ENCODE measurements around the gene CRHBP. TPM values are rescaled to one million over a fixed set of nuclear protein-coding genes. Genes with fewer than 3 reads are reported as not detected.

The CRHBP gene
- total RNA-seq, 1 experiment from 2014 or later = not detected

GRCh38 chr5:77017668-77018067 lies 64.8 kb downstream of the CRHBP start:
- Histone ChIP-seq H3K4me2 (no peak overlapping the region), H4K20me1 (ENCODE audit: insufficient read depth) (no peaks in the 10 kb centered on the region), H3F3A (ENCODE audit: insufficient read depth, low read depth) (no peaks in the 10 kb centered on the region), H3K9me2 (ENCODE audit: insufficient read depth) (no peaks in the 10 kb centered on the region), H3K27ac (no peak overlapping the region), H3K4me3 (no peak overlapping the region), H3K36me3 (ENCODE audit: low read depth) (no peaks in the 10 kb centered on the region), H3K27me3 (ENCODE audit: insufficient read depth, low read depth) (no peaks in the 10 kb centered on the region), H3K4me1 (replicated peaks; ENCODE audit: insufficient read depth) (no peaks in the 10 kb centered on the region), H3K79me2 (ENCODE audit: low read depth) (no peaks in the 10 kb centered on the region), H3K9me3 (ENCODE audit: insufficient read depth, low read depth) (no peaks in the 10 kb centered on the region), H2AFZ (no peak overlapping the region)
- POLR2A ChIA-PET (ENCODE audit: unreplicated experiment) = no interaction called here
- no TSS peak for BruUV-seq (replicated peaks)
- TF ChIP-seq EZH2 (IDR thresholded peaks at IDR 0.05; ENCODE audit: low read depth) = no peak
- no peak for TF ChIP-seq CTCF (conservative IDR thresholded peaks at IDR 0.05)
- no peak for DNase-seq
- intact Hi-C loops (cut with micrococcal nuclease; ENCODE audit: unreplicated experiment) = loop anchor here (2.0 kb wide), 2 partner anchors 243 to 417 kb away; no protein-coding TSS in a partner anchor
- CTCF ChIA-PET = no interaction called here

Other genes with a start within 250 kb of the CRHBP start
- 3.6 and 3.9 TPM in 2 replicates for gene F2R, start 236.9 kb upstream of the CRHBP start, total RNA-seq (2021)
- 34.5 and 34.6 TPM in 2 replicates for gene F2RL1, start 134.0 kb upstream of the CRHBP start, total RNA-seq (2021)
- not detected in 2 replicates for gene S100Z, start 103.0 kb upstream of the CRHBP start, total RNA-seq (2021)
- gene AGGF1, start 77.4 kb downstream of the CRHBP start, total RNA-seq (2021) = 15.4 and 19.4 TPM in 2 replicates
- gene ZBED3, start 134.2 kb downstream of the CRHBP start, total RNA-seq (2021) = 6.1 and 12.3 TPM in 2 replicates

Measured in PC-9 (cell line).